GM19468 (cell line): ENCODE data around the gene RGS19.
"Not testable (repeated sequence)": the region's sequence is repeated elsewhere in the genome, so short reads cannot be mapped to it uniquely, and the experiment has no call there.

Experiments used
- ATAC-seq: cut with Tn5 transposase; IDR thresholded peaks from one replicate; pipeline ENCODE4 v1.9.1; 2021; ENCODE audit warnings: mild to moderate bottlenecking, moderate library complexity, moderate number of reproducible peaks; ENCODE audit not compliant: unreplicated experiment; ENCODE audit errors: extremely low read depth

The RGS19 gene

GRCh38 chr20:64095927-64096326 lies 16.6 kb upstream of the RGS19 start:
- no peak for ATAC-seq

DNA sequence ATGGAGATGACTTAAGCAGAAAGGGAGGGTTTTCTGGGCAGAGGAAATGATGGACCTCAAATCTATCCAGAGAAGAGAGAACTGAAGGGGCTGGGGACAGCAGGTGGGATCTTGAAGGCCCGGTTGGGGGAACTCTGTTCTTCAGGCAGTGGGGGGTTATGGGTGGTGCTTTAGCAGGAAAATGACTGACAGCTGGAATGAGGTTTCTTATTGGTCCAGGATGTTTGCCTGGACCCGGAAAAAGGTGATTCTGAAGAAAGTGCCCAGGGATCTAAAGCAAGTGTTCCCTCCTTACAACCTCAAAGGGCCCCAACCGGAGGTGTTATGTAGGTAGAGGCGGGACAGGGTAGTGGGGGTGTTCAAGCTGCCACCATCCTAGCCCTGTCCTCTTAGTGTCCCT lies 16.1 kb upstream of the RGS19 start:
- no peak for ATAC-seq

GRCh38 chr20:64093013-64093503 lies 13.7 kb upstream of the RGS19 start:
- ATAC-seq = no peak

DNA sequence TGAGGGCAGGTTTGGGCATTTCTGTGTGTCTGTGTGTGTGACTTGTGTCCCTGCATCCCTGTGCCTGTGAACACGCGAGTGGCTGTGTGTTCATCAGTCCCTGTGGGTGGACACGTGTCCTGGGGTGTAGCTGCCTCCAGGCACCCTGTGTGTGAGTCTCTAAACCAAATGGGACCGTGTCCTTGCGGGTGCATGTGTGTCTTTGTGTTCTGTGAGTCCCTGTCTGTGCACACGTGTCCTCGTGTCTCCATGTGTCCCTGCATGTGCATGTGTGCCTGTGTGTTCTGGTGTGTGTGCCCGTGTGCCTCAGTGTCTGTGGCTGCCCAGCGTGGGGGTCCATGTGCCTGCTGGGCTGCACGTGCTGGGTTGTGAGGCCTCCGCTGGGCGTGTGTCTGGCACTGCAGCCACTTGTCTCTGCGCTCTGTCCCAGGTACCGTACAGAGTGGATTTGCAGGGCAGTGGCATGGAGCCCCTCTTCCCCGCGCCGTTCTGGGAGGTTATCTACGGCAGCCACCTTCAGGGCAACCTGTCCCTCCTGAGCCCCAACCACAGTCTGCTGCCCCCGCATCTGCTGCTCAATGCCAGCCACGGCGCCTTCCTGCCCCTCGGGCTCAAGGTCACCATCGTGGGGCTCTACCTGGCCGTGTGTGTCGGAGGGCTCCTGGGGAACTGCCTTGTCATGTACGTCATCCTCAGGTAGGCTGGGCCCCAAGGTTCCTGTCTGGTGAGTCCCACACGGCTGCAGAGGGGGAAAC lies 13.1 kb upstream of the RGS19 start:
- no peak for ATAC-seq

- ATAC-seq = no peak
Measured at GRCh38 chr20:64091770-64092169, 12.5 kb upstream of the RGS19 start.

DNA sequence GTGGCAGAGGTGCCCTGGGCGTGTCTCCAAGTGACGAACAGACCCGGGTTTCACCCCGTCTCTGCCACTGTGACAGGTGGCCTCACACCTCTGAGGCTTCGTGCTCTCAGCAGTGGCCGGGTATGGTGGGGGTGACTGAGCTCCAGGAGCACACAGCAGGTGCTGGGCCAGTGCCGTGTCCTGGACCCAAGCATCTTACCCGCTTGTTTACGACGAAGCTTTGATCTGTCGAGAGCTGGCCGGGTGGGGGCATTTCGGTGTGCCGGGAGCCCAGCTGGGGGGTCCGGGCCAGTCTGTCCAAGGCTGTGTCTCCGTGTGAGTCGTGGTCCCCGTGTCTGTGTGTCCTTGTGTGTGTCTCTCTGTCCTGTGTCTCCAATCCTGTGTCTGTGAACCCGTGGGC lies 12.0 kb upstream of the RGS19 start:
- ATAC-seq = no peak

DNA sequence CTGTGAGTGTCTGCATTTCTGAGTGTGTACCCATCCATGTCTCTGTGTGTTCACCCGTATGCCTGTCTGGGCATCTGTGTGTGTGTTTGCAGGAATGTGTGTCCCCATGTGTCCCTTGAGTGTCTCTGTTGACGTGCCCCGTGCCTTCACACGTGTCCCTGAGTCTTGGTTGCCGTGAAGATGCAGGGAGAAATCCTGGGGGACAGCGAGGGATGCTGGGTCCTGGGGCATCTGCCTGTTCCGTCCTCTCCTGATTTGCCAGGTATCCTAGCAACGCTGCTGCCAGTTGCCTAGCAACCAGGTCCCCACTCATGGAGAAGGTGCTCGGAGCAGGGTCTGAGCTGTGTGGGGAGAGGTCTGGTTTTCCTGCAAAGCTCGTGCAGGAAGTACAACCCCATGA lies 10.8 kb upstream of the RGS19 start:
- ATAC-seq = no peak

GRCh38 chr20:64088586-64088985 lies 9.3 kb upstream of the RGS19 start:
- ATAC-seq = not testable (repeated sequence)

DNA sequence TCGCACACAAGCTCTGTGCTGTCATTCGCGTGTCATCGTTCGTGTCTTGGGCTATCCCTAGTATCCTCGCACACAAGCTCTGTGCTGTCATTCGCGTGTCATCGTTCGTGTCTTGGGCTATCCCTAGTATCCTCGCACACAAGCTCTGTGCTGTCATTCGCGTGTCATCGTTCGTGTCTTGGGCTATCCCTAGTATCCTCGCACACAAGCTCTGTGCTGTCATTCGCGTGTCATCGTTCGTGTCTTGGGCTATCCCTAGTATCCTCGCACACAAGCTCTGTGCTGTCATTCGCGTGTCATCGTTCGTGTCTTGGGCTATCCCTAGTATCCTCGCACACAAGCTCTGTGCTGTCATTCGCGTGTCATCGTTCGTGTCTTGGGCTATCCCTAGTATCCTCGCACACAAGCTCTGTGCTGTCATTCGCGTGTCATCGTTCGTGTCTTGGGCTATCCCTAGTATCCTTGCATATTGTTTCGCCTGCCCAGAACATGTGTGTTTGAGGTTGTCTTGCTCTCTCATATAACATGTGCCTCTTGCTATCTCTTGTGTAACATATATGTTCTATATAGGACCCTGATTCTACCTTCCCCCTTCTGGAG lies 8.0 kb upstream of the RGS19 start:
- ATAC-seq = not testable (repeated sequence)

DNA sequence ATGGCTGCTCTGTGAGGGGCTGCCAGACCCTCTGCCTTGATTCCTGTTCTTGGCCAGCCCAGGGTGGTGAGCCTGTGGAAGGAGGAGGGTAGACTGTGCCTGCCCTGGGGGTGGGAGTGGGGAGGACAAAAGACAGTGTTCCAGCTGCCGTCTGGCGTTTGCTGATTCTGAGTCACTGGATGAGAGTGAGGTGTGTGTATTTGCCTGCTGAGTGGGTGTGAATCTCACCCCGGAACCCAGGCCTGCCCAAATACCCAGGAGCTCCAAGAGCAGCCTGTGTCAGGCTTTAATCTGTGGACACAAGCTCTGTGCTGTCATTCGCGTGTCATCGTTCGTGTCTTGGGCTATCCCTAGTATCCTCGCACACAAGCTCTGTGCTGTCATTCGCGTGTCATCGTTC lies 7.5 kb upstream of the RGS19 start:
- no peak for ATAC-seq

DNA sequence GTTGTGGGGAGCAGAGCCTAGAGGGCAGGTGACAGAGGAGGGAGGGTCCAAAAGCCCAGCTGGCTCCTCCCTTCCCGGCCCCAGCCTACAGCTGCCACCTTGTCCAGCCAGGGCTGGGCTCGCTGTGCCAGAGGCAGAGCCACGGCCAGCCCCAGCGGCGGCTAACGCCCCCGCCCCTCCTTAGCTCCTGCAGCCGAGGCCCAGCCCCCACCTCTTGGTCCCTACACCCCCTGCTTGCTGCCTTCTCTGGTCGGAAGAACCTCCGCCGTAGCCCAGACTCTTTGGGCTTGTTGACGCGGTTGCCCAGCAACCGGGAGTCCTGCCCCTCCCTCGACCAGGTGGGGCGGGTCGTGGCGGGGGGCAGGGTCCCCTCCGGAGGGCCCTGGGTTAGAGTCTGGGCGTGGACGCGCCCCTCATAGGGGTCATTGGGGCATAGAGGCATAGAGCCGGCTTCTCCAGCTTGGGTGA lies 5.4 kb upstream of the RGS19 start:
- ATAC-seq = no peak

DNA sequence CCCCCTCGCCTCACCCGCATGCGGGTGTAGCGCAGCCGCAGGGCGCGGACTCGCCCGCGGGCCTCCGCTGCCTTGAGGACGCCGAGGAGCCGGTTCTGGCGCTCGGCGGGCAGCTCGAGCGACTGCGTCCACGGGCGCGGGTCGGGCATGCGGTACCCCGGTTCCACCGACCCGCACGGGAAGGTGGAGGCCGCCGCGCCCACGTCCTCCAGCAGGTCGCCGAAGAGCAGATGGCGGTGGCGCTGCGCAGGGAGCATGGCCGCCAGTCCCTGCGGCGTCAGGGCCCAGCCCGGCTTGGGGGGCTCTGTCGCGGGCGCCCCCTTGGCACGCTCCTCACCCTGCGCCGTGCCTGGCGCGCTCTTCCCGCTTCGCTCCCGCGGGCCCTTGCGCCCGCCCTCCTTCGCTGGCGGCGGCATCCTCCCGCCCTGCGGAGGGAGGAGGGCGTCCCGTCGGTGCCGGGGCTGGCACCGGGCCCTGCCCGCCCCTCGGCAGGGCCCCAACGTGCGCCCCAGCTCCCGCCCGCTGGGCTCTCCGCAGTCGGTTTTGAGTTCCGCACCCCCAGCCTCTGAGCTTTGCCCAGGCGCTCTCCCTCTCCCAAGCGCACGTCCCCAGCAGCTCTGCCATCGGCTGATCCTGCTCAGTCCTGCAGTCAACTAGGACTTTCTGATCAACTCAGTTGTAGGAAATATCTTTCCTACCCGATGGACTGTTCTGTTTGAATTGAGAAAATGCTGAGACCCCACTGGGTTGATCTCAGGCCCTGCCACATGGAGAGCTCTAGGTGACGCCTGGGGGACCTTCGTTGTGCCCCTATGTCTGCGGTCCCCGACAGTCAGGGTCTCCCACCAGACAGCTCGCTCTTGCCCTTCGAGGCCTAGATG lies 4.7 kb upstream of the RGS19 start, which contains the start of gene LKAAEAR1:
LKAAEAR1 (minus strand) TSS at position 595 of the 881 bp plus-strand sequence; CDS start at position 416, 179 bp downstream.
- no peak for ATAC-seq

DNA sequence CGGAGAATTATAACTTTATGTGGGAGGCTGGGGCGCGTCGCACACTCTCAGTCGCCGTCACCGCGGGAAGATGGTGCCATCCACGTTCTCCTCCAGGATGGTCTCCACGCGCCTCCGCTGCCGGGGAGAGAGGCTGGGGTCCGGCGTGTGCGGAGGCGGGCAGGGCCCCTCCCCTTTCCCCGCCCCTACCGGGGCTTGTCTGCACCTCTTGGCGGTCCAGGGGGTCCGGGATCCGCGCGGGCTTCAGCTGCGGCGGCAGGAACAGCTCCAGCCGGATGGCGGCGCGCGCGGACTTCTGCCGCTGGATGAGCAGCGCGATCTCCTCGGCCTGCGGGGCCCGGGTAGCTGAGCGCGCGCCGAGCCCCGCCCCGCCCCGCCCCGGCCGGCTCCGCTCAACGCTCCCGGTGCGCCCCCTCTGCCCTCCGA lies 4.1 kb upstream of the RGS19 start:
- ATAC-seq = no peak

- ATAC-seq = no peak
Measured at GRCh38 chr20:64082820-64083377, 3.6 kb upstream of the RGS19 start.

DNA sequence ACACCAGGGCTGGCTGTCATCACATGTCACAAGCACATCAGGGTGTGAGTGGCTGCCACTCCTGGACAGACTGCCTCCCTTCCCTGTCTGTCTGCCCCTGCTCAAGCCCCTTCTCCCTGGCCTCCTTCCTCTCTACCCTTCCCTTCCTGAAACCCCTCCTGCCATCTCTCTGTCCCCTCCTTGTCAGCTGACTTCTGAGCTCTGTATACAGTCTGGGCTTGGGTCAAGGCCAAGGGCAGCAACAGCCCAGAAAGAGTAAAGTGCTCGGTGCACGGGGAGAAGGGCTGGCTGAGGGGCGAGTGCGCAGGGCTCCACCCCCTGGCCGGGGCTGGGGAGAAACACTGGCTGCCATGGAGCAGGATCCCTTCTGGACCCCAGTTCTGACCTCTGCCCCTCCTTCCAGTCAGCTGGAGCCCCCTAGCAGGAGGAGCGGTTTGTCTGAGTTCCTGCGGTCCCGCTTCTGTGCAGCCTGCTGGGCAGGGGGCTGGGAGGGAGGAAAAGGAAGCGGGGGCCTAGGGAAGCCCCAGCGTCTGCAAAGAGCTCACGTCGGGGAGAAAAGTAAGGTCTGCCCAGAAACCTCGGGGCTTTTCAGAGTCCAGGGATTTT lies 2.9 kb upstream of the RGS19 start:
- ATAC-seq = no peak

- no peak for ATAC-seq
Measured at GRCh38 chr20:64081624-64081964, 2.3 kb upstream of the RGS19 start.

DNA sequence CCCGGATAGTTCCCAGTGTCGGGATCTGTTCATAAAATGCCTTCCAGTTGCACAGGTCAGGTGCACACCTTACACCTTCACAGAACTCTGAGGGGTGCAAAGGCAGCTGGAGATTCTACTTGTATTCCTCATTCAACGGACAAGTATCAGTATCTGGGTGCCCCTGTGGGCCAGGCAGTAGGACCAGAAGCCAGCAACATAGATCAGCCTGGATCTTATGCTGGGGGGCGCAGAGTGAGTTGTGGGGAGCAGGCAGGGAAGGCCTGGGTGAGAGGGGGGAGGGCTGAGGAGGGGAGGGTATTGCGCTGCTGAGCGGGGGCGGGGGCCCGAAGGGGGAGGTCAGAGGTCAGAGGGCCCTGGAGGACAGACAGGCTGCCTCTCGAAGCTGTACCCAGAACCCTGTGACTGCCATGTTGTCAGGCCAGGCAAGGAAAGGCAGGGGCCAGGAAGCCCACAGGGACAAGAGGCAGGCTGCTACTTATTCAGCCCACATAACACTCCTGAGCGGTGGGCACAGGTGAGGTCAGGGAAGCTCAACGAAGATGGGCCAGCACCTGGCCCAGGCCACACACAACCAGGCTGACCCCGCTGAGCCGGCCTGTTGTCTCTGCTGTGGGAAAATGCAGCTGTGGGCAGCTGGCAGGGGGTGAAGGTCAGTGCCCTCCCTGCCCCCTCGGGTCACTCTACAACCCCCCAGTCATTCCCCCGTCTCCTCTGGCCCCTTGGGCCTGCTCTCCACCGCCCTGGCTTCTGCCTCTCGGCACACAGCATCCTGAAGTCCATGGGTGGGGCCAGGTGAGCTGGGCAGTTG lies 1.7 kb upstream of the RGS19 start:
- ATAC-seq = no peak

DNA sequence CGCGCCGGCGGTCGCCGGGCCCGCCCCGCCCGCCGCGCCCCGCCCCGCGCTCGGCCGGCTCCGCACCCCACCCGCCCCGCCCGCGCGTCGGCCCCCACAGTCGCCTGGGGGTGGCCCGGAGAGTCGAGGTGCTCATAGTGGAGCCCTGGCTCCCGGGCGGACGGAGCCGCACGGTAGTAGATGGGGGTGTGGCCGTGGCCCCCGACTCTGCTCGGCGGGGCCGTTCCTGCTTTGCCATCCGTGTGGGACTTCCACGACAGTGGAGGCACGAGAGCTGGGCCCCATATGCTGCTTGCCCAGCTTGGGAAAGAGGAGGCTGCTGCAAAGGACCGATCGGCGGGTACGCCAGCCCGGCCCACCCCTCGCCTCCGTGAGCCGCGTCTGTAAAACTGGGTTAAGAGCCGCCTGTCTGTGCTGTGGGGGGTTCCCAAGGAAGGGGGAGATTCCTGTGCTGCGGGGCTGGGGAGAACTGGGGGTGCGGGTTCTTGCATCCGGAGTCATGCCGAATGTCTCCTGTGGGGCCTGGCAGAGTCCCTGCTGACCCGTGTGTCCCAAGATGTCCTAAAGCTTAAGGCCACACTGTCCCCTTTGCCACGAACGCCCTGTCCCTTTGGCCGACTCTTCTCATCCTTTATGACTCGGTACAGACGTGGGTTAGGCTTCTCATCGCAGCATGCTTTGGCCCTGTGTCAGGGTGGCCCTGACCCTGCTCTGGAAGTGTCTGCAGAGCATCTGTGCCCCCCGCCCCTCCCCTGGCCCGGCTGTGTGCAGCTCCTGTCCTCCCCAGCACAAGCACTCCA lies 895 bp upstream of the RGS19 start, which contains the start of gene OPRL1:
OPRL1 (plus strand) TSS at position 70 of the 800 bp plus-strand sequence. CDS start 12,639 bp downstream, outside the sequence.
- no peak for ATAC-seq
